Measurements from ENCODE around the gene EXOSC10.
"Not testable (repeated sequence)": the region's sequence is repeated elsewhere in the genome, so short reads cannot be mapped to it uniquely, and the experiment has no call there.

EXOSC10 gene

GRCh38 chr1:11042995-11043874 is 56.4 kb downstream of the EXOSC10 start:
- DNase-seq = no peak

DNA sequence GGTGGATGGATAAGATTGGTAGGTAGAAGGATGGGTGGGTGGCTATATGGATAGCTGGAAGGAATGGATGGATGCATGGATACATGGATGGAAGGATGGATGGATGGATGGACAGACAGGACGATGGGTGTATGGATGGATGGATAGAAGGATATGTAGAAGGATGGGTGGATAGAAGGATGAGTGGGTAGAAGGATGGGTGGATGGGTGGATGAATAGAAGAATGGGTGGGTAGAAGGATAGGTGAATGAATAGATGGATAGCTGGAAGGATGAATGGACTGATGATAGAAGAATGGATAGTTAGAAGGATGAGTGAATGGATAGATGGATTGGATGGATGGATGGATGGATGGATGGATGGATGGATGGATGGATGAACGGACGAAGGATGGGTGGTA is 57.6 kb downstream of the EXOSC10 start:
- no peak for DNase-seq

DNA sequence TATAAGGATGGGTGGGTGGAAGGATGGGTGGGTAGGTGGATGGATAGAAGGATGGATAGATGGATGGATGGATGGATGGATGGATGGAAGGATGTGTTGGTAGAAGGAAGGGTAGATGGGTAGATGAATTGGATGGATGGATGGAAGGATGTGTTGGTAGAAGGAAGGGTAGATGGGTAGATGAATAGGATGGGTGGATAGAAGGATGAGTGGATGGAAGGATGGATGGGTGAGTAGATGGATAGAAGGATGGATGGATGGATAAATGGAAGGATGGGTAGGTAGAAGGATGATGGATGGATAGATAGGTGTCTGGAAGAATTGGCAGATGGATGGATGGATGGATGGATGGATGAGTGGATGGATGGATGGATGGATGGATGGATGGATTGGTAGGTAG is 58.6 kb downstream of the EXOSC10 start:
- no peak for DNase-seq

- not testable (repeated sequence) for DNase-seq
Observed at GRCh38 chr1:11040105-11040429, 59.6 kb downstream of the EXOSC10 start.

GRCh38 chr1:11039351-11040104 is 60.1 kb downstream of the EXOSC10 start:
- DNase-seq = no peak

DNA sequence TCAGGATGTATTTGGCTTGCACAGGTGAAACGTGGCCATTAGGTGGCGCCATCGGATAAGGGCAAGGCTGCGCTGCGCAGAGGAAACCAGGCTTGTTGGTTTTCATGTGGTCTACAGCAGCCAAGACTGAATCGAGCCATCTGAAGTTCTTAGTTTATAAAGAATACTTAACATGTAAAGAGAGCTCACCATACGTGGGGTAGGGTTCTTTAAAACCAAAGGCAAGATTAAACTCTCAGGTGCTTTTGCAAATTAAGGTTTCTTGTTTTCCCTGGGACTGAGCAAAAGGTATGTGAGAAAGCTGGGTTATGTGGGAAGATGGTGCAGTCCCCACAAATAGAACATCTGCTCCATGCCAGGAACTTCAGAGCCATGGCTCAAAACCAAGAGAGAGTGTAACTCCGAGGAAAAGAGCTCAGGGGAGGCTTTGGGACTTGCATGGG is 61.9 kb downstream of the EXOSC10 start:
- peak; percentile 53 for DNase-seq

DNA sequence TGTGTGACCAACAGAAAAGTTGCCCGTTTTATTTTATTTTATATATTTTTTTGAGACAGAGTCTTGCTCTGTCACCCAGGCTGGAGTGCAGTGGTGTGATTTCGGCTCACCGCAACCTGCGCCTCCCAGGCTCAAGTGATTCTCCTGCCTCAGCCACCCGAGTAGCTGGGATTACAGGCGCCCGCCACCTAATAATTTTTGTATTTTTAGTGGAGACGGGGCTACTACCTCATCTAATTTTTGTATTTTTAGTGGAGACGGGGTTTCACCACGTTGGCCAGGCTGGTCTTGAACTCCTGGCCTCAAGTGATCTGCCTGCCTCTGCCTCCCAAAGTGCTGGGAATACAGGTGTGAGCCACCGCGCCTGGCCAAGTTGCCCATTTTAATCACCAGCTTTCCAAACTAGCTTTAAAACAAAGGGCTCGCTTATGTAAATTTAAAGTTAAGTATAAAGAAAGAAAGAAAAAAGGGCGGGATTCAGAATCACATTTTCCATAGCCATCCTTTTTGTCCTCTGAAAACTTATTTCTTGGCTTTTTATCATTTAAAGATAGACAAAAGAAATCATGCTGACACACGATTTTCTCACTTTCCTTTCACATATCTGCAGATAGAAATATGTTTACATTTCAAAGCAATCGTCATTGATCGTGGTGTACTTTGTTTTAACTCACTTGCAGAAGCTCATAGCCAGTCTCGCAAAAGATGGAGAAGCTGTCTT is 62.5 kb downstream of the EXOSC10 start:
- DNase-seq = not testable (repeated sequence)

- DNase-seq = no peak
Observed at GRCh38 chr1:11031624-11032262, 67.9 kb downstream of the EXOSC10 start.

GRCh38 chr1:11030865-11031264 is 68.8 kb downstream of the EXOSC10 start:
- DNase-seq = no peak

DNA sequence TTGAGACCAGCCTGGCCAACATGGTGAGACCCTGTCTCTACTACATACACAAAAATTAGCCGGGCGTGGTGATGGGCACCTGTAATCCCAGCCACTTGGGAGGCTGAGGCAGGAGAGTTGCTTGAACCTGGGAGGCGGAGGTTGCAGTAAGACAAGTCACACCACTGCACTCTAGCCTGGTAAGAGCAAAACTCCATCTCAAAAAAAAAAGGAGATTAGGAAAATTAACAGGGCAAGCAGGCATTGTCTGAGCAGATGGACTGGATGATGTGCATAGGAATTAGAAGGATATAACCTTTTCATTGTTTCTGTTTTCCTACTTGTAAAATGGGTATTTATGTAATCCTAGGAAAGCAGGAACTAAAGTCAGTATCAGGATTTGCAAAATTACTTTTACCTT is 71.7 kb downstream of the EXOSC10 start:
- DNase-seq = no peak

- DNase-seq = no peak
Observed at GRCh38 chr1:11027316-11027715, 72.4 kb downstream of the EXOSC10 start.

- no peak for DNase-seq
Observed at GRCh38 chr1:11026903-11027302, 72.8 kb downstream of the EXOSC10 start.

- no peak for DNase-seq
Observed at GRCh38 chr1:11026052-11026451, 73.6 kb downstream of the EXOSC10 start.

- no peak for DNase-seq
Observed at GRCh38 chr1:11025618-11026017, 74.1 kb downstream of the EXOSC10 start.

- DNase-seq = no peak
Observed at GRCh38 chr1:11024874-11025203, 74.8 kb downstream of the EXOSC10 start.

GRCh38 chr1:11024154-11024873 is 75.4 kb downstream of the EXOSC10 start:
- DNase-seq = no peak

DNA sequence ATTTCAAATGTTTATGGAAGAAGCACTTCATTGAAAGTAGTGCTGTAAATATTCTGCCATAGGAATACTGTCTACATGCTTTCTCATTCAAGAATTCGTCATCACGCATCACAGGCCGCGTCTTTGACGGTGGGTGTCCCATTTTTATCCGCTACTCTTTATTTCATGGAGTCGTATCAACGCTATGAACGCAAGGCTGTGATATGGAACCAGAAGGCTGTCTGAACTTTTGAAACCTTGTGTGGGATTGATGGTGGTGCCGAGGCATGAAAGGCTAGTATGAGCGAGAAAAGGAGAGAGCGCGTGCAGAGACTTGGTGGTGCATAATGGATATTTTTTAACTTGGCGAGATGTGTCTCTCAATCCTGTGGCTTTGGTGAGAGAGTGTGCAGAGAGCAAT is 76.5 kb downstream of the EXOSC10 start:
- DNase-seq = no peak

DNA sequence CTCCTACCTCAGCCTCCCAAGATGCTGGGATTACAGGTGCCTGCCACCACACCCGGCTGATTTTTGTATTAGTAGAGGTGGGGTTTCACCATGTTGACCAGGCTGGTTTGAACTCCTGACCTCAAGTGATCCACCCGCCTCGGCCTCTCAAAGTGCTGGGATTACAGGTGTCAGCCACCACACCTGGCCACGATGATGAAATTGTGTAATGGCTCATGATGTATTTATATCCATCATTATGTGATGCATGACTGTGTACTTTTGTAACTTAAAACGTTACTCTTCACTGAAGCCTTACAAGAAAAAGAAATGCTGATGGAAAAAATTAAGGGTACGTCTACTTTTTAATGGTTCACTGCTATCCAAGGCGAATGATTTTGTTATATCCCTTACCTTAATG is 79.7 kb downstream of the EXOSC10 start:
- DNase-seq = no peak

- not testable (repeated sequence) for DNase-seq
Observed at GRCh38 chr1:11019358-11019757, 80.3 kb downstream of the EXOSC10 start.

All from NCI-H1436 treated with DMSO at 0.1 percent for 48 hours (cell line).